ENCODE data around the gene LPIN1. TPM values are rescaled to one million over a fixed set of nuclear protein-coding genes. Genes with fewer than 3 reads are reported as not detected.
"Not testable (repeated sequence)": the region's sequence is repeated elsewhere in the genome, so short reads cannot be mapped to it uniquely, and the experiment has no call there.

Gene LPIN1
- total and polyA plus RNA-seq, 4 donors: 10.1 to 27.4 (median 13.4) TPM

- TF ChIP-seq CTCF (IDR thresholded peaks at IDR 0.05; ENCODE audit: low read depth, low read length, missing input control) (no peak), HNF4G (IDR thresholded peaks at IDR 0.05) (no peak), EGR1 (IDR thresholded peaks at IDR 0.05; ENCODE audit: low read depth in 2 of 2) (no peak), RAD21 (IDR thresholded peaks at IDR 0.05) (no peak), MAX (IDR thresholded peaks at IDR 0.05) (no peak), SP1 (IDR thresholded peaks at IDR 0.05) (no peak), FOXA1 (IDR thresholded peaks at IDR 0.05) (no peak), JUND (IDR thresholded peaks at IDR 0.05) (no peak), FOXA2 (IDR thresholded peaks at IDR 0.05) (no peak)
These were observed 93.5 kb downstream of the LPIN1 start (continued) for GRCh38 chr2:11839916-11840315.

GRCh38 chr2:11842336-11842735, 95.9 kb downstream of the LPIN1 start:
- H3K27ac ChIP-seq (ENCODE audit: low read depth in 1 of 2, low read length in 2 of 2): no peak overlapping the region
- H3K4me3 ChIP-seq (ENCODE audit: low read depth in 1 of 3, low read length in 3 of 3): no peak overlapping the region
- H3K9ac ChIP-seq (ENCODE audit: low read depth in 1 of 2, low read length in 2 of 2): no peak overlapping the region
- no peaks in the 10 kb centered on the region for H3K4me1 ChIP-seq (ENCODE audit: control insufficient read depth in 4 of 4, insufficient read depth in 4 of 4, low read length in 3 of 4)
- no peak for DNase-seq (ENCODE audit: low spot score)
- TF ChIP-seq SP1 (IDR thresholded peaks at IDR 0.05) (no peak), MAX (IDR thresholded peaks at IDR 0.05) (no peak), HNF4G (IDR thresholded peaks at IDR 0.05) (no peak), JUND (IDR thresholded peaks at IDR 0.05) (no peak), YY1 (IDR thresholded peaks at IDR 0.05) (no peak), TAF1 (conservative IDR thresholded peaks at IDR 0.05) (no peak), RAD21 (IDR thresholded peaks at IDR 0.05) (no peak), FOXA2 (IDR thresholded peaks at IDR 0.05) (no peak), CTCF (IDR thresholded peaks at IDR 0.05; ENCODE audit: low read depth, low read length, missing input control) (no peak), FOXA1 (IDR thresholded peaks at IDR 0.05) (no peak), GABPA (IDR thresholded peaks at IDR 0.05 in 1 of 2, conservative IDR thresholded peaks at IDR 0.05 in 1 of 2) (no peak), RXRA (IDR thresholded peaks at IDR 0.05) (no peak), HNF4A (conservative IDR thresholded peaks at IDR 0.05) (no peak), EGR1 (IDR thresholded peaks at IDR 0.05; ENCODE audit: low read depth in 2 of 2) (no peak), ATF3 (IDR thresholded peaks at IDR 0.05) (no peak), ZBTB33 (IDR thresholded peaks at IDR 0.05) (no peak), REST (IDR thresholded peaks at IDR 0.05) (no peak)
- H3K36me3 ChIP-seq (ENCODE audit: control insufficient read depth in 4 of 4, insufficient read depth in 3 of 4, low read depth in 1 of 4, low read length in 3 of 4): no peaks in the 10 kb centered on the region
- 37% methylated on average over 2 of the region's 2 CpGs for WGBS
- H3K27me3 ChIP-seq (ENCODE audit: control insufficient read depth in 4 of 4, insufficient read depth in 4 of 4, low read length in 3 of 4): no peaks in the 10 kb centered on the region
- no peaks in the 10 kb centered on the region for H3K9me3 ChIP-seq (ENCODE audit: control insufficient read depth in 4 of 4, low read length in 3 of 4)

- not testable (repeated sequence) for H3K4me1 ChIP-seq (ENCODE audit: control insufficient read depth in 4 of 4, insufficient read depth in 4 of 4, low read length in 3 of 4); H3K9ac ChIP-seq (ENCODE audit: low read depth in 1 of 2, low read length in 2 of 2); H3K36me3 ChIP-seq (ENCODE audit: control insufficient read depth in 4 of 4, insufficient read depth in 3 of 4, low read depth in 1 of 4, low read length in 3 of 4); H3K4me3 ChIP-seq (ENCODE audit: low read depth in 1 of 3, low read length in 3 of 3); H3K27ac ChIP-seq (ENCODE audit: low read depth in 1 of 2, low read length in 2 of 2); H3K27me3 ChIP-seq (ENCODE audit: control insufficient read depth in 4 of 4, insufficient read depth in 4 of 4, low read length in 3 of 4); DNase-seq (ENCODE audit: low spot score); H3K9me3 ChIP-seq (ENCODE audit: control insufficient read depth in 4 of 4, low read length in 3 of 4)
- WGBS: 92% methylated on average over 1 of the region's 1 CpG
These were observed 98.4 kb downstream of the LPIN1 start for GRCh38 chr2:11844798-11845197.

All from liver (tissue), 9 donors.